Astrocyte (in vitro differentiated cells and primary cell): Measurements from ENCODE around the gene PSME3IP1. TPM values are rescaled to one million over a fixed set of nuclear protein-coding genes. Genes with fewer than 3 reads are reported as not detected.

Source experiments
- DNase-seq: peaks from one replicate; pipeline ENCODE4 v3.0.0-alpha.2; 2010; ENCODE audit warnings: low read depth
- FAIRE-seq: peaks from 2 replicates; lab custom pipeline; 2011; peaks lifted over from hg19 to GRCh38; lab: Jason Lieb, UNC
- H2AFZ ChIP-seq: 2 replicates; pipeline ENCODE4 v1.6.0; 2012; ENCODE audit warnings: low read depth, low read length, inconsistent platforms
- H3K27ac ChIP-seq: 2 replicates; pipeline ENCODE4 v1.5.1; 2011; ENCODE audit warnings: low read depth, low read length, inconsistent platforms
- H3K27me3 ChIP-seq: 2 replicates; pipeline ENCODE4 v1.6.0; 2011; ENCODE audit warnings: low read length, inconsistent platforms; ENCODE audit not compliant: insufficient read depth
- H3K36me3 ChIP-seq: 2 replicates; pipeline ENCODE4 v1.5.1; 2011; ENCODE audit warnings: low read length, inconsistent platforms; ENCODE audit not compliant: insufficient read depth
- H3K4me1 ChIP-seq: 2 replicates; pipeline ENCODE4 v1.5.1; 2011; ENCODE audit warnings: low read length, inconsistent platforms; ENCODE audit not compliant: insufficient read depth
- H3K4me2 ChIP-seq: 2 replicates; pipeline ENCODE4 v1.6.0; 2012; ENCODE audit warnings: low read length, inconsistent platforms
- H3K4me3 ChIP-seq: 2 replicates; pipeline ENCODE4 v1.5.1; 2011; ENCODE audit warnings: low read depth, mild to moderate bottlenecking, low read length, inconsistent platforms; ENCODE audit not compliant: insufficient read depth
- H3K79me2 ChIP-seq: 2 replicates; pipeline ENCODE4 v1.6.0; 2012; ENCODE audit warnings: mild to moderate bottlenecking, low read length, inconsistent platforms; ENCODE audit not compliant: insufficient read depth
- H3K9ac ChIP-seq: 2 replicates; pipeline ENCODE4 v1.6.0; 2012; ENCODE audit warnings: mild to moderate bottlenecking, low read length, inconsistent platforms
- H3K9me3 ChIP-seq: 2 replicates; pipeline ENCODE4 v1.5.1; 2012; ENCODE audit warnings: low read depth, mild to moderate bottlenecking, low read length, inconsistent platforms; ENCODE audit not compliant: insufficient read depth
- H4K20me1 ChIP-seq: 2 replicates; pipeline ENCODE4 v1.6.0; 2012; ENCODE audit warnings: low read length, inconsistent platforms; ENCODE audit not compliant: insufficient read depth
- H3K27ac Mint-ChIP-seq: one replicate; pipeline ENCODE4 v1.8.0; 2021; ENCODE audit warnings: mild to moderate bottlenecking, mixed read lengths; ENCODE audit not compliant: unreplicated experiment
- H3K27me3 Mint-ChIP-seq: one replicate; pipeline ENCODE4 v1.8.0; 2021; ENCODE audit warnings: low read depth, mixed read lengths; ENCODE audit not compliant: unreplicated experiment
- H3K36me3 Mint-ChIP-seq: one replicate; pipeline ENCODE4 v1.8.0; 2021; ENCODE audit warnings: low read depth, mixed read lengths; ENCODE audit not compliant: unreplicated experiment
- H3K4me1 Mint-ChIP-seq: one replicate; pipeline ENCODE4 v1.8.0; 2021; ENCODE audit warnings: low read depth, mixed read lengths; ENCODE audit not compliant: unreplicated experiment
- H3K4me3 Mint-ChIP-seq: one replicate; pipeline ENCODE4 v1.8.0; 2021; ENCODE audit warnings: mild to moderate bottlenecking, moderate library complexity, mixed read lengths; ENCODE audit not compliant: unreplicated experiment
- H3K9me3 Mint-ChIP-seq: one replicate; pipeline ENCODE4 v1.8.0; 2021; ENCODE audit warnings: mild to moderate bottlenecking, mixed read lengths; ENCODE audit not compliant: unreplicated experiment
- EZH2 ChIP-seq: IDR thresholded peaks from 2 replicates; pipeline ENCODE4 v1.6.1; 2012; ENCODE audit warnings: mild to moderate bottlenecking, low read length, inconsistent platforms; ENCODE audit not compliant: insufficient read depth
- total RNA-seq: library from RNA; stranded (reverse); gene quantifications from 2 replicates; pipeline ENCODE4 v1.2.1, GENCODE V29; 2021
- TF ChIP-seq, protein P1 (sequence below): IDR thresholded peaks from 2 replicates; pipeline ENCODE4 v1.5.1; 2011; ENCODE audit warnings: low read depth, mild to moderate bottlenecking, inconsistent platforms, low read length, moderate library complexity; ENCODE audit not compliant: insufficient read depth

Gene PSME3IP1
- total RNA-seq, 1 donor from 2014 or later, result 78.8 TPM

DNA sequence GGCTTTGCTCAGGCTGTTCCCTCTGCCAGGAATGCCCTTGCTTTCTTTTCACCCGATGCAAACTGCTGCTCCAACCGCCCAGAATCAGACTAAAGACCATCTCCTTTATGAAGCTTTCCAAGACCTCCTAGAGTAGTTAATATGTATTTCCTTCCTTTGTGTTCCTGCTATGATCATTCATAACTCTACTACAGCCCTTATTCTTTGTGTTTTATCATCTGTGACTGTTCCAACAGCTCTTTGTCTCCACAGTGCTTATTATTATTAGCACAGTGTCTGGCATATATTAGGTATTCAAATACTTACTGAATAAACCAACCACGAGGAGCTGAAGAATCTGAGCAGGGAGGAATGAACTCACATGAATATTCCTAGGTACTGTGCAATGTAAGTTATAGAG, 7.6 kb downstream of the PSME3IP1 start:
- H3K4me1 Mint-ChIP-seq, result peaks cover 15% of the 10 kb centered on the region
- DNase-seq, result no peak
- peaks cover 20% of the 10 kb centered on the region for H4K20me1 ChIP-seq
- H3K4me1 ChIP-seq, result peaks cover 3% of the 10 kb centered on the region
- no peak overlapping the region for H3K4me3 Mint-ChIP-seq
- H3K27me3 Mint-ChIP-seq, result no peaks in the 10 kb centered on the region
- H3K27me3 ChIP-seq, result no peaks in the 10 kb centered on the region
- no peak overlapping the region for H3K4me3 ChIP-seq
- no peaks in the 10 kb centered on the region for H3K9me3 Mint-ChIP-seq
- peaks cover 65% of the 10 kb centered on the region for H3K79me2 ChIP-seq
- peaks cover 3% of the 10 kb centered on the region for H3K36me3 ChIP-seq
- no peak overlapping the region for H3K9ac ChIP-seq
- no peak overlapping the region for H3K27ac Mint-ChIP-seq
- no peak overlapping the region for H2AFZ ChIP-seq
- FAIRE-seq, result no peak
- H3K36me3 Mint-ChIP-seq, result peaks cover 3% of the 10 kb centered on the region
- TF ChIP-seq, protein P1, sequence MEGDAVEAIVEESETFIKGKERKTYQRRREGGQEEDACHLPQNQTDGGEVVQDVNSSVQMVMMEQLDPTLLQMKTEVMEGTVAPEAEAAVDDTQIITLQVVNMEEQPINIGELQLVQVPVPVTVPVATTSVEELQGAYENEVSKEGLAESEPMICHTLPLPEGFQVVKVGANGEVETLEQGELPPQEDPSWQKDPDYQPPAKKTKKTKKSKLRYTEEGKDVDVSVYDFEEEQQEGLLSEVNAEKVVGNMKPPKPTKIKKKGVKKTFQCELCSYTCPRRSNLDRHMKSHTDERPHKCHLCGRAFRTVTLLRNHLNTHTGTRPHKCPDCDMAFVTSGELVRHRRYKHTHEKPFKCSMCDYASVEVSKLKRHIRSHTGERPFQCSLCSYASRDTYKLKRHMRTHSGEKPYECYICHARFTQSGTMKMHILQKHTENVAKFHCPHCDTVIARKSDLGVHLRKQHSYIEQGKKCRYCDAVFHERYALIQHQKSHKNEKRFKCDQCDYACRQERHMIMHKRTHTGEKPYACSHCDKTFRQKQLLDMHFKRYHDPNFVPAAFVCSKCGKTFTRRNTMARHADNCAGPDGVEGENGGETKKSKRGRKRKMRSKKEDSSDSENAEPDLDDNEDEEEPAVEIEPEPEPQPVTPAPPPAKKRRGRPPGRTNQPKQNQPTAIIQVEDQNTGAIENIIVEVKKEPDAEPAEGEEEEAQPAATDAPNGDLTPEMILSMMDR, result no peak
- TF ChIP-seq EZH2, result no peak
- no peak overlapping the region for H3K27ac ChIP-seq
- no peaks in the 10 kb centered on the region for H3K9me3 ChIP-seq
- H3K4me2 ChIP-seq, result no peak overlapping the region

DNA sequence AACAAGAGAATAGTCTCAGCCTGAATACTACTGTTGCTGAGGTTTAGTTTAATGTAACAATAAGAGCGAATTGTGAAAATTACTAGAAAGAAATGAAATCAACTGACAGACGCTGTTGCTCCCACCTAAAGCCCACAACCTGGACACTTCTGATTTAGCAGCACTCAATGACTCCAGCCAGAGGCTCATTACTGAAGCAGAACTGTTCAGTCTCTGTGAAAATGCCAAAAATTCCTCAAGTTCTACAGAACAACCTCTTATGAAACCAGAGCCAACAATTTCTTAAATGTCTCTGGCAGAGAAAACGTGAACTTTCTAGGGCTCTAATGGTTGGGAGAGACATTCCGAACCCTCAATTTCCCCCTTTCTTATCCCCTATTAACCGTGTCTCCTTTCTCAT, 9.9 kb downstream of the PSME3IP1 start:
- H3K4me1 ChIP-seq, result peaks cover 3% of the 10 kb centered on the region
- no peak overlapping the region for H3K9ac ChIP-seq
- H4K20me1 ChIP-seq, result peaks cover 9% of the 10 kb centered on the region
- H3K4me2 ChIP-seq, result no peak overlapping the region
- H3K36me3 ChIP-seq, result peaks cover 20% of the 10 kb centered on the region
- peaks cover 44% of the 10 kb centered on the region for H3K79me2 ChIP-seq
- H3K9me3 ChIP-seq, result no peaks in the 10 kb centered on the region
- DNase-seq (peak; percentile 64), FAIRE-seq (no peak)
- no peak overlapping the region for H3K4me3 ChIP-seq
- H3K4me3 Mint-ChIP-seq, result no peak overlapping the region
- TF ChIP-seq EZH2, result no peak
- TF ChIP-seq, protein P1, result no peak
- no peaks in the 10 kb centered on the region for H3K27me3 ChIP-seq
- no peaks in the 10 kb centered on the region for H3K9me3 Mint-ChIP-seq
- H3K36me3 Mint-ChIP-seq, result peaks cover 5% of the 10 kb centered on the region
- no peak overlapping the region for H3K27ac Mint-ChIP-seq
- no peak overlapping the region for H3K27ac ChIP-seq
- no peaks in the 10 kb centered on the region for H3K27me3 Mint-ChIP-seq
- H2AFZ ChIP-seq, result no peak overlapping the region
- peaks cover 15% of the 10 kb centered on the region for H3K4me1 Mint-ChIP-seq

DNA sequence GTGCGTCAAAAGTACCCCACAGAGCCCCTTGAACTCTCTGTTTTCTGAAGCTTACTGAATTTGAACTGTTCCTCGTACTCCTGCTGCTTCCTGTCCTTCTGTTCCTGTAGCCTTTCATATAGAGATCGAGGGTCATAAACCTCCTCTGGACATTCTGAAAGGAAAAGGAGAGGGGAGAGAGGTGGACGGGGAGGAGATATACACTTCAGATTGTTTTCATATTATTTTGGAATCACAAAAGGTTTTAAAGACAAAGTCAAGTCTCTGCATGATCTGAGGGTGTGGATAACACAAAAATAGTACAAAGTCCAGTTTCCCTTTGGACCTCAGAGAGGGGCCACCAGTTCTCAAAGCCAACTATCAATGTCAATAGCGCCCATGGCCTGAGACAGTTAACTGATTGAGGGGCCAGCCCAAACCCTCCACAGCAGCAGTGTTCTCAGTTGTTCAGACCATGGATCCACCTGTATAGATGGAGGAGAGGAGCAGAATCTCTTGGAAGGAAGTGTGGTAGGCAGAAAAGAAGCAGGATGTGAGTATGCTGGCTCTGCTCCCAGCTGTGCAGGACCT, 13.0 kb downstream of the PSME3IP1 start:
- DNase-seq (no peak), FAIRE-seq (no peak)
- H2AFZ ChIP-seq, result no peak overlapping the region
- Mint-ChIP-seq H3K4me3 (no peak overlapping the region), H3K4me1 (peaks cover 10% of the 10 kb centered on the region), H3K9me3 (no peaks in the 10 kb centered on the region), H3K27ac (no peak overlapping the region), H3K27me3 (no peaks in the 10 kb centered on the region), H3K36me3 (peaks cover 5% of the 10 kb centered on the region)
- no peak overlapping the region for H3K27ac ChIP-seq
- no peak overlapping the region for H3K4me3 ChIP-seq
- H3K9me3 ChIP-seq, result no peaks in the 10 kb centered on the region
- H3K79me2 ChIP-seq, result peaks cover 18% of the 10 kb centered on the region
- H3K9ac ChIP-seq, result no peak overlapping the region
- H3K4me1 ChIP-seq, result peaks cover 2% of the 10 kb centered on the region
- H4K20me1 ChIP-seq, result peaks cover 1% of the 10 kb centered on the region
- no peak overlapping the region for H3K4me2 ChIP-seq
- no peaks in the 10 kb centered on the region for H3K27me3 ChIP-seq
- TF ChIP-seq, protein P1, result no peak
- no peak for TF ChIP-seq EZH2
- H3K36me3 ChIP-seq, result peaks cover 27% of the 10 kb centered on the region
